ENCODE data around the gene ABCC6. TPM values are rescaled to one million over a fixed set of nuclear protein-coding genes. Genes with fewer than 3 reads are reported as not detected.
"Not testable (repeated sequence)": the region's sequence is repeated elsewhere in the genome, so short reads cannot be mapped to it uniquely, and the experiment has no call there.

ABCC6 gene
- total RNA-seq, 6 experiments from 2014 or later, result 0.18 TPM; not detected in 5

GRCh38 chr16:16257301-16257923 is 34.1 kb upstream of the ABCC6 start:
- not testable (repeated sequence) for DNase-seq; H3K9me3 Mint-ChIP-seq; H3K27ac Mint-ChIP-seq; H3K27me3 Mint-ChIP-seq (ENCODE audit: insufficient read depth); H3K4me1 Mint-ChIP-seq (ENCODE audit: low read depth); H3K4me3 Mint-ChIP-seq; H3K36me3 Mint-ChIP-seq (ENCODE audit: low read depth)
- TF ChIP-seq CTCF (IDR thresholded peaks at IDR 0.05), result peak; percentile 45; the same call in 1 of the 2 replicates

GRCh38 chr16:16252377-16252776 is 29.1 kb upstream of the ABCC6 start:
- H3K27ac Mint-ChIP-seq; H3K4me1 Mint-ChIP-seq (ENCODE audit: low read depth); H3K27me3 Mint-ChIP-seq (ENCODE audit: insufficient read depth); DNase-seq; H3K4me3 Mint-ChIP-seq; H3K9me3 Mint-ChIP-seq; H3K36me3 Mint-ChIP-seq (ENCODE audit: low read depth): not testable (repeated sequence)

- not testable (repeated sequence) for H3K27me3 Mint-ChIP-seq (ENCODE audit: insufficient read depth); H3K9me3 Mint-ChIP-seq; H3K4me3 Mint-ChIP-seq; H3K27ac Mint-ChIP-seq; H3K4me1 Mint-ChIP-seq (ENCODE audit: low read depth); H3K36me3 Mint-ChIP-seq (ENCODE audit: low read depth); DNase-seq
Measured at GRCh38 chr16:16249621-16250330, 26.5 kb upstream of the ABCC6 start.

GRCh38 chr16:16247439-16247838 is 24.1 kb upstream of the ABCC6 start:
- not testable (repeated sequence) for H3K27ac Mint-ChIP-seq; H3K4me1 Mint-ChIP-seq (ENCODE audit: low read depth); H3K27me3 Mint-ChIP-seq (ENCODE audit: insufficient read depth); H3K4me3 Mint-ChIP-seq; H3K9me3 Mint-ChIP-seq; H3K36me3 Mint-ChIP-seq (ENCODE audit: low read depth); DNase-seq

GRCh38 chr16:16246578-16247262 is 23.4 kb upstream of the ABCC6 start:
- H3K4me1 Mint-ChIP-seq (ENCODE audit: low read depth); H3K36me3 Mint-ChIP-seq (ENCODE audit: low read depth); H3K9me3 Mint-ChIP-seq; H3K4me3 Mint-ChIP-seq; H3K27ac Mint-ChIP-seq; H3K27me3 Mint-ChIP-seq (ENCODE audit: insufficient read depth); DNase-seq: not testable (repeated sequence)

GRCh38 chr16:16243886-16244285 is 20.6 kb upstream of the ABCC6 start:
- not testable (repeated sequence) for DNase-seq; H3K9me3 Mint-ChIP-seq; H3K36me3 Mint-ChIP-seq (ENCODE audit: low read depth); H3K4me3 Mint-ChIP-seq; H3K4me1 Mint-ChIP-seq (ENCODE audit: low read depth); H3K27ac Mint-ChIP-seq; H3K27me3 Mint-ChIP-seq (ENCODE audit: insufficient read depth)

- H3K4me3 Mint-ChIP-seq; DNase-seq; H3K36me3 Mint-ChIP-seq (ENCODE audit: low read depth); H3K9me3 Mint-ChIP-seq; H3K27me3 Mint-ChIP-seq (ENCODE audit: insufficient read depth); H3K27ac Mint-ChIP-seq; H3K4me1 Mint-ChIP-seq (ENCODE audit: low read depth): not testable (repeated sequence)
Measured at GRCh38 chr16:16240667-16241066, 17.4 kb upstream of the ABCC6 start.

- not testable (repeated sequence) for H3K36me3 Mint-ChIP-seq (ENCODE audit: low read depth); H3K27ac Mint-ChIP-seq; H3K4me3 Mint-ChIP-seq; DNase-seq; H3K4me1 Mint-ChIP-seq (ENCODE audit: low read depth); H3K9me3 Mint-ChIP-seq; H3K27me3 Mint-ChIP-seq (ENCODE audit: insufficient read depth)
Measured at GRCh38 chr16:16237738-16238137, 14.4 kb upstream of the ABCC6 start.

- DNase-seq; H3K4me3 Mint-ChIP-seq; H3K27me3 Mint-ChIP-seq (ENCODE audit: insufficient read depth); H3K4me1 Mint-ChIP-seq (ENCODE audit: low read depth); H3K9me3 Mint-ChIP-seq; H3K36me3 Mint-ChIP-seq (ENCODE audit: low read depth); H3K27ac Mint-ChIP-seq: not testable (repeated sequence)
Measured at GRCh38 chr16:16237071-16237470, 13.8 kb upstream of the ABCC6 start.

- H3K4me1 Mint-ChIP-seq (ENCODE audit: low read depth); H3K36me3 Mint-ChIP-seq (ENCODE audit: low read depth); DNase-seq; H3K9me3 Mint-ChIP-seq; H3K4me3 Mint-ChIP-seq; H3K27me3 Mint-ChIP-seq (ENCODE audit: insufficient read depth); H3K27ac Mint-ChIP-seq: not testable (repeated sequence)
Measured at GRCh38 chr16:16232692-16233061, 9.4 kb upstream of the ABCC6 start.

- not testable (repeated sequence) for DNase-seq; H3K9me3 Mint-ChIP-seq; H3K27ac Mint-ChIP-seq; H3K4me1 Mint-ChIP-seq (ENCODE audit: low read depth); H3K36me3 Mint-ChIP-seq (ENCODE audit: low read depth); H3K27me3 Mint-ChIP-seq (ENCODE audit: insufficient read depth)
- H3K4me3 Mint-ChIP-seq, result peak overlapping the region; percentile 36; the same call in 1 of the 2 replicates
Measured at GRCh38 chr16:16223662-16224241, 458 bp upstream of the ABCC6 start.

- H3K4me1 Mint-ChIP-seq (ENCODE audit: low read depth); H3K27ac Mint-ChIP-seq; H3K9me3 Mint-ChIP-seq; H3K27me3 Mint-ChIP-seq (ENCODE audit: insufficient read depth); DNase-seq; H3K36me3 Mint-ChIP-seq (ENCODE audit: low read depth); H3K4me3 Mint-ChIP-seq: not testable (repeated sequence)
Measured at GRCh38 chr16:16221382-16221781, 1.9 kb downstream of the ABCC6 start.

- not testable (repeated sequence) for DNase-seq; H3K27ac Mint-ChIP-seq; H3K9me3 Mint-ChIP-seq; H3K4me1 Mint-ChIP-seq (ENCODE audit: low read depth); H3K4me3 Mint-ChIP-seq; H3K27me3 Mint-ChIP-seq (ENCODE audit: insufficient read depth); H3K36me3 Mint-ChIP-seq (ENCODE audit: low read depth)
Measured at GRCh38 chr16:16220449-16220848, 2.8 kb downstream of the ABCC6 start.
